ENCODE results near the gene PPP2R5D. TPM values are rescaled to one million over a fixed set of nuclear protein-coding genes. Genes with fewer than 3 reads are reported as not detected.
"Not testable (repeated sequence)": the region's sequence is repeated elsewhere in the genome, so short reads cannot be mapped to it uniquely, and the experiment has no call there.

Gene PPP2R5D
- total RNA-seq, 1 donor: 47.5 TPM

- no peak for TF ChIP-seq CTCF (IDR thresholded peaks at IDR 0.05; ENCODE audit: insufficient read depth, low read depth, low read length)
- DNase-seq (ENCODE audit: low read depth): no peak
- no peak overlapping the region for H3K4me3 ChIP-seq (ENCODE audit: low read depth, low read length)
Observed at GRCh38 chr6:42989923-42990322, 5.6 kb downstream of the PPP2R5D start.

GRCh38 chr6:42993445-42993844, 9.1 kb downstream of the PPP2R5D start:
- no peak overlapping the region for H3K4me3 ChIP-seq (ENCODE audit: low read depth, low read length)
- DNase-seq (ENCODE audit: low read depth): no peak
- no peak for TF ChIP-seq CTCF (IDR thresholded peaks at IDR 0.05; ENCODE audit: insufficient read depth, low read depth, low read length)

GRCh38 chr6:42996513-42996912, 12.1 kb downstream of the PPP2R5D start:
- no peak for DNase-seq (ENCODE audit: low read depth)
- TF ChIP-seq CTCF (IDR thresholded peaks at IDR 0.05; ENCODE audit: insufficient read depth, low read depth, low read length): peak; percentile 8

GRCh38 chr6:42998205-42998604, 13.8 kb downstream of the PPP2R5D start:
- H3K4me3 ChIP-seq (ENCODE audit: low read depth, low read length); DNase-seq (ENCODE audit: low read depth): not testable (repeated sequence)

More at GRCh38 chr6:42996513-42996912, 12.1 kb downstream of the PPP2R5D start:
- H3K4me3 ChIP-seq (ENCODE audit: low read depth, low read length): no peak overlapping the region

GRCh38 chr6:43001843-43002242, 17.5 kb downstream of the PPP2R5D start:
- no peak overlapping the region for H3K4me3 ChIP-seq (ENCODE audit: low read depth, low read length)
- DNase-seq (ENCODE audit: low read depth): no peak
- TF ChIP-seq CTCF (IDR thresholded peaks at IDR 0.05; ENCODE audit: insufficient read depth, low read depth, low read length): no peak

- no peak overlapping the region for H3K4me3 ChIP-seq (ENCODE audit: low read depth, low read length)
- TF ChIP-seq CTCF (IDR thresholded peaks at IDR 0.05; ENCODE audit: insufficient read depth, low read depth, low read length): no peak
- DNase-seq (ENCODE audit: low read depth): no peak
Observed at GRCh38 chr6:43005844-43006243, 21.5 kb downstream of the PPP2R5D start.

- H3K4me3 ChIP-seq (ENCODE audit: low read depth, low read length): no peak overlapping the region
- DNase-seq (ENCODE audit: low read depth): no peak
- TF ChIP-seq CTCF (IDR thresholded peaks at IDR 0.05; ENCODE audit: insufficient read depth, low read depth, low read length): no peak
Observed at GRCh38 chr6:43006251-43006650, 21.9 kb downstream of the PPP2R5D start.

All from fibroblast of villous mesenchyme (primary cell).